K562 (cell line): ENCODE measurements around the gene SLC4A5.

Experiments
- ELK1 ChIP-seq: sonication (generic); formaldehyde crosslinking; IDR thresholded peaks from 2 replicates; pipeline ENCODE4 v1.8.1; 2022; ENCODE audit warnings: missing genetic modification reagents
- GATAD2B ChIP-seq: fragments of 450-650 bp; IDR thresholded peaks from 2 replicates; pipeline ENCODE4 v1.6.1; 2017; ENCODE audit warnings: mild to moderate bottlenecking, borderline replicate concordance
- SMARCC2 ChIP-seq: fragments of 450-650 bp; IDR thresholded peaks from 2 replicates; pipeline ENCODE4 v1.6.1; 2017; ENCODE audit warnings: antibody characterized with exemption, moderate library complexity, mild to moderate bottlenecking, low read depth
- ZNF431 ChIP-seq: sonication (generic); formaldehyde crosslinking; IDR thresholded peaks from 2 replicates; pipeline ENCODE4 v1.8.0; 2022; ENCODE audit warnings: mild to moderate bottlenecking, missing genetic modification reagents
- ZNF780A ChIP-seq: fragments of 250-450 bp; sonication (Bioruptor Pico); IDR thresholded peaks from 2 replicates; pipeline ENCODE4 v1.5.0; 2021; ENCODE audit warnings: mild to moderate bottlenecking
- TF ChIP-seq, protein P1 (sequence below), 3 experiments: IDR thresholded peaks in 2 of 3; conservative IDR thresholded peaks in 1 of 3; 2 replicates each; pipeline ENCODE4 v1.5.1; 2011 to 2012; ENCODE audit warnings: low read length in 3 of 3, mild to moderate bottlenecking in 3 of 3, control low read depth in 2 of 3, improper control_type of control experiment in 1 of 3, inconsistent platforms in 1 of 3, low read depth in 1 of 3, mixed read lengths in 1 of 3, moderate library complexity in 1 of 3; ENCODE audit not compliant: insufficient read depth in 2 of 3
- TF ChIP-seq, protein P2 (sequence below): fragments of 450-650 bp; formaldehyde crosslinking; IDR thresholded peaks from 2 replicates; pipeline ENCODE4 v1.4.0; 2022; ENCODE audit warnings: mild to moderate bottlenecking, moderate library complexity

- TF ChIP-seq, protein P1, sequence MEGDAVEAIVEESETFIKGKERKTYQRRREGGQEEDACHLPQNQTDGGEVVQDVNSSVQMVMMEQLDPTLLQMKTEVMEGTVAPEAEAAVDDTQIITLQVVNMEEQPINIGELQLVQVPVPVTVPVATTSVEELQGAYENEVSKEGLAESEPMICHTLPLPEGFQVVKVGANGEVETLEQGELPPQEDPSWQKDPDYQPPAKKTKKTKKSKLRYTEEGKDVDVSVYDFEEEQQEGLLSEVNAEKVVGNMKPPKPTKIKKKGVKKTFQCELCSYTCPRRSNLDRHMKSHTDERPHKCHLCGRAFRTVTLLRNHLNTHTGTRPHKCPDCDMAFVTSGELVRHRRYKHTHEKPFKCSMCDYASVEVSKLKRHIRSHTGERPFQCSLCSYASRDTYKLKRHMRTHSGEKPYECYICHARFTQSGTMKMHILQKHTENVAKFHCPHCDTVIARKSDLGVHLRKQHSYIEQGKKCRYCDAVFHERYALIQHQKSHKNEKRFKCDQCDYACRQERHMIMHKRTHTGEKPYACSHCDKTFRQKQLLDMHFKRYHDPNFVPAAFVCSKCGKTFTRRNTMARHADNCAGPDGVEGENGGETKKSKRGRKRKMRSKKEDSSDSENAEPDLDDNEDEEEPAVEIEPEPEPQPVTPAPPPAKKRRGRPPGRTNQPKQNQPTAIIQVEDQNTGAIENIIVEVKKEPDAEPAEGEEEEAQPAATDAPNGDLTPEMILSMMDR (IDR thresholded peaks at IDR 0.05 in 2 of 3, conservative IDR thresholded peaks at IDR 0.05 in 1 of 3; ENCODE audit: insufficient read depth in 2 of 3, low read depth in 1 of 3, low read length in 3 of 3) = no peak
- TF ChIP-seq GATAD2B = no peak
- TF ChIP-seq, protein P2, sequence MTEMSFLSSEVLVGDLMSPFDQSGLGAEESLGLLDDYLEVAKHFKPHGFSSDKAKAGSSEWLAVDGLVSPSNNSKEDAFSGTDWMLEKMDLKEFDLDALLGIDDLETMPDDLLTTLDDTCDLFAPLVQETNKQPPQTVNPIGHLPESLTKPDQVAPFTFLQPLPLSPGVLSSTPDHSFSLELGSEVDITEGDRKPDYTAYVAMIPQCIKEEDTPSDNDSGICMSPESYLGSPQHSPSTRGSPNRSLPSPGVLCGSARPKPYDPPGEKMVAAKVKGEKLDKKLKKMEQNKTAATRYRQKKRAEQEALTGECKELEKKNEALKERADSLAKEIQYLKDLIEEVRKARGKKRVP (CRISPR knock-in tag) = no peak
- no peak for TF ChIP-seq ELK1
- TF ChIP-seq ZNF780A (CRISPR knock-in tag) = no peak
- no peak for TF ChIP-seq SMARCC2
- TF ChIP-seq ZNF431 (CRISPR knock-in tag) = no peak
These were observed 30.3 kb downstream of the SLC4A5 start for GRCh38 chr2:74312913-74313312.
